HCT116 (cell line): ENCODE results near the gene ORC6. TPM values are rescaled to one million over a fixed set of nuclear protein-coding genes. Genes with fewer than 3 reads are reported as not detected.

ENCODE experiments used
- ATAC-seq: fragments of 200-7000 bp; cut with Tn5 transposase; 2 replicates; pipeline ENCODE4 v1.9.1; 2020; ENCODE audit warnings: mild to moderate bottlenecking, moderate library complexity
- BruUV-seq: library from RNA; stranded (reverse); fragments of 400-500 nt; replicated peaks from 2 replicates; lab custom pipeline; 2021; lab: Mats Ljungman, UMichigan
- CTCF ChIA-PET: fragments of 300-600 bp; sonication (Branson Sonifier 250); formaldehyde crosslinking; loops from one replicate; lab custom pipeline; 2021; ENCODE audit warnings: antibody characterized with exemption; lab: Charles Lee
- POLR2A ChIA-PET: fragments of 300-600, 350-600 bp; sonication (Branson Sonifier 250); formaldehyde crosslinking; loops from one replicate; lab custom pipeline; 2021; ENCODE audit warnings: antibody characterized with exemption; lab: Charles Lee
- RAD21 ChIA-PET, 2 experiments: fragments of 300-600 bp; sonication (Branson Sonifier 250); formaldehyde crosslinking; loops; one replicate each; lab custom pipeline; 2023; ENCODE audit warnings: low total read pairs in 2 of 2; ENCODE audit not compliant: uncharacterized antibody in 2 of 2, unreplicated experiment in 2 of 2, low non-redundant PET in 1 of 2; lab: Charles Lee
- DNase-seq: peaks from one replicate; pipeline ENCODE4 v3.0.0-alpha.2; 2010; ENCODE audit warnings: low read depth, low spot score
- H2AFZ ChIP-seq: fragments of 200-600 bp; shearing (Covaris generic), sonication (generic); 2 replicates; pipeline ENCODE4 v1.6.1; 2017; ENCODE audit warnings: low read depth, mixed run types, mixed read lengths, antibody characterized with exemption, low read length; ENCODE audit not compliant: poor library complexity, severe bottlenecking
- H3K27ac ChIP-seq: 2 replicates; pipeline ENCODE4 v1.5.1; 2012; ENCODE audit warnings: low read depth, low read length
- H3K27me3 ChIP-seq: fragments of 200-600 bp; sonication (generic); 2 replicates; pipeline ENCODE4 v1.6.1; 2016; ENCODE audit warnings: mixed run types, low read length, mixed read lengths; ENCODE audit not compliant: insufficient read depth
- H3K36me3 ChIP-seq, 2 experiments: fragments of 200-500 bp in 1 of 2; fragments of 200-600 bp in 1 of 2; sonication (Bioruptor generic) in 1 of 2; sonication (generic) in 1 of 2; 2 replicates each; pipeline versions ENCODE4 v1.5.1 to v1.6.1; 2014 to 2016; ENCODE audit warnings: low read length in 2 of 2, inconsistent platforms in 1 of 2, mixed read lengths in 1 of 2, mixed run types in 1 of 2; ENCODE audit not compliant: insufficient read depth in 2 of 2, control insufficient read depth in 1 of 2
- H3K4me1 ChIP-seq, 2 experiments: fragments of 200-600 bp in 1 of 2; sonication (generic) in 1 of 2; 2 replicates each; pipeline versions ENCODE4 v1.5.1 to v1.6.1; 2012 to 2017; ENCODE audit warnings: low read length in 2 of 2, inconsistent platforms in 1 of 2, mild to moderate bottlenecking in 1 of 2, mixed read lengths in 1 of 2, mixed run types in 1 of 2, moderate library complexity in 1 of 2; ENCODE audit not compliant: insufficient read depth in 2 of 2, control insufficient read depth in 1 of 2
- H3K4me2 ChIP-seq: fragments of 200-600 bp; sonication (generic); 2 replicates; pipeline ENCODE4 v1.6.1; 2017; ENCODE audit warnings: mixed run types, low read length, mixed read lengths
- H3K4me3 ChIP-seq, 2 experiments: fragments of 200-600 bp in 1 of 2; sonication (generic) in 1 of 2; replicated peaks in 1 of 2; 2 replicates each; pipeline ENCODE4 v1.5.1; 2011 to 2016; ENCODE audit warnings: low read length in 2 of 2, control low read depth in 1 of 2, low read depth in 1 of 2, mild to moderate bottlenecking in 1 of 2, mixed read lengths in 1 of 2, mixed run types in 1 of 2
- H3K79me2 ChIP-seq: fragments of 200-600 bp; sonication (generic); 2 replicates; pipeline ENCODE4 v1.6.1; 2017; ENCODE audit warnings: mild to moderate bottlenecking, mixed run types, low read length, moderate library complexity, mixed read lengths; ENCODE audit not compliant: insufficient read depth
- H3K9ac ChIP-seq: fragments of 200-600 bp; sonication (generic); 2 replicates; pipeline ENCODE4 v1.6.1; 2016; ENCODE audit warnings: low read length, mixed read lengths
- H3K9me2 ChIP-seq: fragments of 200-600 bp; sonication (generic), shearing (Covaris generic); 2 replicates; pipeline ENCODE4 v1.6.1; 2017; ENCODE audit warnings: mixed run types, mild to moderate bottlenecking, moderate library complexity; ENCODE audit not compliant: insufficient read depth
- H3K9me3 ChIP-seq, 2 experiments: fragments of 200-500 bp in 1 of 2; fragments of 200-600 bp in 1 of 2; sonication (Bioruptor generic) in 1 of 2; sonication (generic) in 1 of 2; 2 replicates each; pipeline ENCODE4 v1.6.1; 2014 to 2017; ENCODE audit warnings: low read length in 2 of 2, mixed read lengths in 2 of 2, inconsistent platforms in 1 of 2, low read depth in 1 of 2, mild to moderate bottlenecking in 1 of 2, mixed run types in 1 of 2, moderate library complexity in 1 of 2; ENCODE audit not compliant: control insufficient read depth in 1 of 2, insufficient read depth in 1 of 2
- H4K20me1 ChIP-seq: fragments of 200-600 bp; sonication (generic), shearing (Covaris generic); 2 replicates; pipeline ENCODE4 v1.6.1; 2017; ENCODE audit warnings: mixed run types, mild to moderate bottlenecking, moderate library complexity; ENCODE audit not compliant: insufficient read depth
- CBX3 ChIP-seq: IDR thresholded peaks from 2 replicates; pipeline ENCODE4 v1.6.1; 2012; ENCODE audit warnings: low read depth
- CEBPB ChIP-seq: IDR thresholded peaks from 2 replicates; pipeline ENCODE4 v1.6.1; 2012; ENCODE audit warnings: low read depth
- EGR1 ChIP-seq: IDR thresholded peaks from 2 replicates; pipeline ENCODE4 v1.6.1; 2012; ENCODE audit warnings: low read depth
- ELF1 ChIP-seq: IDR thresholded peaks from 2 replicates; pipeline ENCODE4 v1.6.1; 2012; ENCODE audit warnings: low read depth, borderline replicate concordance
- EZH2 ChIP-seq: fragments of 200-600 bp; sonication (generic); IDR thresholded peaks from 2 replicates; pipeline ENCODE4 v1.6.1; 2017; ENCODE audit warnings: antibody characterized with exemption, mixed run types
- EZH2phosphoT487 ChIP-seq: fragments of 200-600 bp; IDR thresholded peaks from 2 replicates; pipeline ENCODE4 v1.6.1; 2018; ENCODE audit warnings: antibody characterized with exemption, borderline replicate concordance
- JUND ChIP-seq: IDR thresholded peaks from 2 replicates; pipeline ENCODE4 v1.6.1; 2012
- POLR2A ChIP-seq: IDR thresholded peaks from 2 replicates; pipeline ENCODE4 v1.7.0; 2011; ENCODE audit warnings: borderline replicate concordance; ENCODE audit not compliant: insufficient read depth, insufficient read length; ENCODE audit errors: extremely low read depth
- POLR2AphosphoS5 ChIP-seq: IDR thresholded peaks from 2 replicates; pipeline ENCODE4 v1.6.1; 2011; ENCODE audit warnings: mild to moderate bottlenecking, low read depth, low read length, moderate library complexity
- RAD21 ChIP-seq: IDR thresholded peaks from 2 replicates; pipeline ENCODE4 v1.6.1; 2012; ENCODE audit warnings: low read depth, mild to moderate bottlenecking
- SP1 ChIP-seq: IDR thresholded peaks from 2 replicates; pipeline ENCODE4 v1.6.1; 2012; ENCODE audit warnings: low read depth
- TCF7L2 ChIP-seq: IDR thresholded peaks from 2 replicates; pipeline ENCODE4 v1.7.0; 2011; ENCODE audit warnings: borderline replicate concordance, inconsistent platforms; ENCODE audit not compliant: insufficient read depth, insufficient read length; ENCODE audit errors: extremely low read depth
- ZFX ChIP-seq: fragments of 450-650 bp; IDR thresholded peaks from 2 replicates; pipeline ENCODE4 v1.6.1; 2017
- intact Hi-C: fragments of 100-400 bp; cut with micrococcal nuclease; formaldehyde crosslinking; loops from 2 replicates; pipeline ENCODE4 v1.10.0; 2022
- total RNA-seq: library from RNA; stranded (reverse); gene quantifications from one replicate; pipeline ENCODE4 v1.2.1, GENCODE V29; 2021; ENCODE audit not compliant: unreplicated experiment
- TF ChIP-seq, protein P1 (sequence below): IDR thresholded peaks from 2 replicates; pipeline ENCODE4 v1.6.1; 2012

The ORC6 gene
- total RNA-seq, 1 experiment from 2014 or later, result 44.7 TPM

- Histone ChIP-seq H3K36me3 (no peaks in the 10 kb centered on the region), H3K4me1 (no peaks in the 10 kb centered on the region), H3K27me3 (no peaks in the 10 kb centered on the region), H3K9me2 (no peaks in the 10 kb centered on the region), H3K9ac (no peak overlapping the region), H2AFZ (no peak overlapping the region), H3K79me2 (no peaks in the 10 kb centered on the region), H3K27ac (no peak overlapping the region), H3K4me3 (no peak overlapping the region), H3K4me2 (no peak overlapping the region), H4K20me1 (no peaks in the 10 kb centered on the region), H3K9me3 (no peaks in the 10 kb centered on the region)
- BruUV-seq, result no TSS peak
- intact Hi-C loops, result no loop called here
- ChIA-PET CTCF (no interaction called here), POLR2A (no interaction called here), RAD21 (no interaction called here)
- no peak for DNase-seq
- TF ChIP-seq POLR2A (no peak), ZFX (no peak), EZH2 (no peak)
- TF ChIP-seq, protein P1, sequence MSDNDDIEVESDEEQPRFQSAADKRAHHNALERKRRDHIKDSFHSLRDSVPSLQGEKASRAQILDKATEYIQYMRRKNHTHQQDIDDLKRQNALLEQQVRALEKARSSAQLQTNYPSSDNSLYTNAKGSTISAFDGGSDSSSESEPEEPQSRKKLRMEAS, result no peak
- ATAC-seq, result no peak
These were observed 41.6 kb downstream of the ORC6 start for GRCh38 chr16:46730801-46731690.

- no peaks in the 10 kb centered on the region for H3K9me2 ChIP-seq
- no peak for DNase-seq
- intact Hi-C loops, result no loop called here
- ChIA-PET RAD21 (no interaction called here), CTCF (no interaction called here), POLR2A (no interaction called here)
- no peak overlapping the region for H3K27ac ChIP-seq
- no peaks in the 10 kb centered on the region for H3K79me2 ChIP-seq
- no peaks in the 10 kb centered on the region for H3K27me3 ChIP-seq
- no peaks in the 10 kb centered on the region for H3K36me3 ChIP-seq
- no peaks in the 10 kb centered on the region for H4K20me1 ChIP-seq
- no TSS peak for BruUV-seq
- no peak overlapping the region for H2AFZ ChIP-seq
- no peak overlapping the region for H3K9ac ChIP-seq
- TF ChIP-seq EGR1, result no peak
- TF ChIP-seq CEBPB, result no peak
- TF ChIP-seq RAD21, result no peak
- no peak for TF ChIP-seq EZH2phosphoT487
- TF ChIP-seq TCF7L2, result no peak
- no peak for TF ChIP-seq POLR2AphosphoS5
- TF ChIP-seq SP1, result no peak
- TF ChIP-seq JUND, result no peak
- TF ChIP-seq CBX3, result no peak
- no peak for TF ChIP-seq ELF1
- TF ChIP-seq, all 23 proteins: peak for 0
- Histone ChIP-seq H3K4me1 (no peaks in the 10 kb centered on the region), H3K9me3 (no peaks in the 10 kb centered on the region), H3K4me3 (no peak overlapping the region), H3K4me2 (no peak overlapping the region)
- ATAC-seq, result no peak
These were observed 42.5 kb downstream of the ORC6 start for GRCh38 chr16:46731691-46732555.
